HUES6 (cell line): ENCODE results near the gene ZNF438.

Experiments
- H3K27ac ChIP-seq: 2 replicates; pipeline ENCODE4 v1.7.0; 2013; ENCODE audit warnings: low read depth, mild to moderate bottlenecking, low read length, inconsistent platforms
- H3K27me3 ChIP-seq: 2 replicates; pipeline ENCODE4 v1.6.1; 2013; ENCODE audit warnings: low read length; ENCODE audit not compliant: control insufficient read depth, insufficient read depth
- H3K36me3 ChIP-seq: 2 replicates; pipeline ENCODE4 v1.6.1; 2013; ENCODE audit warnings: low read length; ENCODE audit not compliant: control insufficient read depth, insufficient read depth
- H3K4me1 ChIP-seq: 2 replicates; pipeline ENCODE4 v1.6.1; 2013; ENCODE audit warnings: low read length; ENCODE audit not compliant: control insufficient read depth, insufficient read depth
- H3K4me3 ChIP-seq: 2 replicates; pipeline ENCODE4 v1.5.1; 2013; ENCODE audit warnings: low read depth, low read length
- H3K9ac ChIP-seq: one replicate; pipeline ENCODE4 v1.6.1; 2013; ENCODE audit warnings: mild to moderate bottlenecking, low read length
- H3K9me3 ChIP-seq: 2 replicates; pipeline ENCODE4 v1.6.1; 2013; ENCODE audit warnings: low read depth, low read length; ENCODE audit not compliant: control insufficient read depth, insufficient read depth

Gene ZNF438

DNA sequence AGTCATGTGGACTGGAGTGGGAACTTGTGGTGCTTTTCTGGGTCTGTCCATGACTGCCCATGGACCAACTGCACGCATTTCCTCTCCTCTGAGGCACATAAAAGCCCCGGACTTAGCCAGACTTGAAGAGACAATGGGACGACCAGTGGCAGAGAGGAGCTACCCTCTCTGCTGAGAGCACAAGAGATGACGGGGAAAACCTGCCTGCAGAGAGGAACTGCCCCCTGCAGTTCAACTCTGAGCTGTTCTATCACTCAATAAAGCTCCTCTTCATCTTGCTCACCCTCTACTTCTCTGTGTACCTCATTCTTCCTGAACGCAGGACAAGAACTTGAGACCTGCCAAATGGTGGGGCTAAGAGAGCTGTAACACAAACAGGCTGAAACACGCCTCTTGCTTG lies 184.5 kb downstream of the ZNF438 start:
- Histone ChIP-seq H3K4me3 (no peak overlapping the region), H3K9me3 (no peaks in the 10 kb centered on the region; the same call in 1 of the 2 replicates), H3K4me1 (no peaks in the 10 kb centered on the region), H3K9ac (no peak overlapping the region), H3K27ac (no peak overlapping the region), H3K36me3 (no peaks in the 10 kb centered on the region), H3K27me3 (no peaks in the 10 kb centered on the region)

DNA sequence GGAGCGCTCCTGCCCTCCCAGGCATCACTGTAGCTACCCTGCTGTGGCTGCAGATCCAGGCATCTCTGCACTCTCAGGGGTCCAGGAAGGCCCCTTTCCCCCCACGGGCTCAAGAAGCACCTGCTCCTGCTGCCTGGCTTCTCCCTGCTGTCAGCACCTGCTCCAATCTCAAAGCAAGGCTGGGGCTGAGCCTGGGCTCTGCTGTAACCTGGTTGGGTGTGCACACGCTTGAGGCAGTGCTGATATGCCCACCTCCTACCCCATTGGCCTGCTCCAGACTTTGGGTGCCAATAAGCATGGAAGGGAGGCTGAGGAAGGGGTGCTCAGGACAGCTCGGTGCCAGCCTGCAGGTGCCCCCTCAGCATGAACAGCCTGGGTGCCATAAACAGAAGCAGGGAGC lies 185.0 kb downstream of the ZNF438 start:
- Histone ChIP-seq H3K9me3 (no peaks in the 10 kb centered on the region; the same call in 1 of the 2 replicates), H3K36me3 (no peaks in the 10 kb centered on the region), H3K9ac (no peak overlapping the region), H3K27me3 (no peaks in the 10 kb centered on the region), H3K27ac (no peak overlapping the region), H3K4me1 (no peaks in the 10 kb centered on the region), H3K4me3 (no peak overlapping the region)

- Histone ChIP-seq H3K4me1 (no peaks in the 10 kb centered on the region), H3K27ac (no peak overlapping the region), H3K36me3 (no peaks in the 10 kb centered on the region), H3K9ac (no peak overlapping the region), H3K4me3 (no peak overlapping the region), H3K27me3 (no peaks in the 10 kb centered on the region), H3K9me3 (no peaks in the 10 kb centered on the region; the same call in 1 of the 2 replicates)
Observed at GRCh38 chr10:30842894-30843293, 188.8 kb downstream of the ZNF438 start.

DNA sequence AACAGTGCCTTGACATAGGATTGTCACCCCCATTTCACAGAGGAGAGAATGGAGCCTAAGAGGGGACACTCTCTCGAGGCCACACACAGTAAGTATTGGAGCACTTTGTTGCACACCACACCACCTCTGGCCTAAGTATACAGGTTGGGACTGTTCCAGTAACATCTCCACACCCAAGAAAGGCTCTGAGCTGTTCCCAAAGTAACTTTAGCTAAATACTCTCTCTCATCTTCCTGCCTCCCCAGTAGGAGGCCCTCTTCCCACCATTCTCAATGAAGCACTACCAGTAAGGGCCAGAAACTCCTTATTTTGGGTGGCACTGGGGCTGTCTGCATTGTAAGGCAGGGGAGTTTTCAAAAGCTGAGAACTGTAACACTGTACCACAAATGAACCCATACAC lies 189.5 kb downstream of the ZNF438 start:
- H3K4me1 ChIP-seq: no peaks in the 10 kb centered on the region
- no peaks in the 10 kb centered on the region for H3K36me3 ChIP-seq
- H3K9me3 ChIP-seq: no peaks in the 10 kb centered on the region; the same call in 1 of the 2 replicates
- H3K27me3 ChIP-seq: no peaks in the 10 kb centered on the region
- no peak overlapping the region for H3K27ac ChIP-seq
- no peak overlapping the region for H3K9ac ChIP-seq
- H3K4me3 ChIP-seq: no peak overlapping the region

- Histone ChIP-seq H3K36me3 (no peaks in the 10 kb centered on the region), H3K27ac (no peak overlapping the region), H3K4me3 (no peak overlapping the region), H3K9ac (no peak overlapping the region), H3K4me1 (peaks cover 3% of the 10 kb centered on the region; the same call in 1 of the 2 replicates), H3K9me3 (no peaks in the 10 kb centered on the region), H3K27me3 (no peaks in the 10 kb centered on the region)
Observed at GRCh38 chr10:30840395-30841050, 191.1 kb downstream of the ZNF438 start.

GRCh38 chr10:30839652-30840051 lies 192.0 kb downstream of the ZNF438 start:
- H3K9me3 ChIP-seq: no peaks in the 10 kb centered on the region
- no peak overlapping the region for H3K4me3 ChIP-seq
- no peak overlapping the region for H3K27ac ChIP-seq

DNA sequence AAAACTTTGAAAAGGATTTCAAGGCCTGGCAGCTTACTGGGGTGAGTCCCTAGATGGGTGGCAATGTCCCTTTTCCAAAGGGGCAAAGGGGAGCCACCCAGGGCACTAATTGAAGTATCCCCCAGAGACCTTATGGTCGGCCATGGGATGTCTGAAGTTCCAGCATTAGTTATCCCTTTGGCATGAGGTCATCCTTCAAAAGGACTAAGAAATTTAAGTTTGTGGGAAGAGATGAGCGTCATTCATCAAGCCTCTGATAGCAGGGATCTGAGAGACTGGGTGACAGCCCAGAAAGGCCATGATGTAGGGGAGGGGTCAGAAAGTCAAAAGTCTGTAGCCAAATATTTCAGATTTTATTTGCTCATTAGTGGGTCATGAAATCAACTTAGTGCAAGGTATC lies 195.3 kb downstream of the ZNF438 start:
- no peak overlapping the region for H3K4me3 ChIP-seq
- no peaks in the 10 kb centered on the region for H3K27me3 ChIP-seq
- no peak overlapping the region for H3K9ac ChIP-seq
- no peaks in the 10 kb centered on the region for H3K9me3 ChIP-seq
- peaks cover 17% of the 10 kb centered on the region; the same call in 1 of the 2 replicates for H3K4me1 ChIP-seq
- H3K36me3 ChIP-seq: no peaks in the 10 kb centered on the region
- no peak overlapping the region for H3K27ac ChIP-seq

More at GRCh38 chr10:30839652-30840051, 192.0 kb downstream of the ZNF438 start:
- no peaks in the 10 kb centered on the region for H3K36me3 ChIP-seq
- peaks cover 11% of the 10 kb centered on the region; the same call in 1 of the 2 replicates for H3K4me1 ChIP-seq
- H3K9ac ChIP-seq: no peak overlapping the region
- no peaks in the 10 kb centered on the region for H3K27me3 ChIP-seq

DNA sequence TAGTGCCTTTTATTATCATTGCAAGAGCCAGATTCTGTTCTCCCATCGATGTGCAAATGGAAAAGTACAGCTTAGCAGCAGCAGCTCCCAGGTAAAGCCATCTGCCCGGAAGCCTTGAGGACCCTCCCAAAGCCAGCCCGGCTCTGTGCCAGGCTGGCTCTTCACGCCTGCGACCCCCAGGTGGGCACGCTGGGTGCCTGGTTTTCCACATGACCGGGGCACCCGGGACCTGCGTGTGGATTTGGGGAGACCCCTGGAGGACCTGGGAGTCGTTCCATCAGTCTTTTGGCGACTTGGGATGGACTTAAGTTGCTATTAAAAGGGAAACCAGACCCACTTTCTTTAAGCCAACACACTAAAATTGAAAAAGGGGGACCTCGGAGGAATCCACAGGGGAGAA lies 196.5 kb downstream of the ZNF438 start:
- Histone ChIP-seq H3K4me1 (peaks cover 22% of the 10 kb centered on the region; the same call in 1 of the 2 replicates), H3K9ac (no peak overlapping the region), H3K27ac (no peak overlapping the region), H3K36me3 (no peaks in the 10 kb centered on the region), H3K9me3 (no peaks in the 10 kb centered on the region), H3K27me3 (no peaks in the 10 kb centered on the region), H3K4me3 (no peak overlapping the region)

DNA sequence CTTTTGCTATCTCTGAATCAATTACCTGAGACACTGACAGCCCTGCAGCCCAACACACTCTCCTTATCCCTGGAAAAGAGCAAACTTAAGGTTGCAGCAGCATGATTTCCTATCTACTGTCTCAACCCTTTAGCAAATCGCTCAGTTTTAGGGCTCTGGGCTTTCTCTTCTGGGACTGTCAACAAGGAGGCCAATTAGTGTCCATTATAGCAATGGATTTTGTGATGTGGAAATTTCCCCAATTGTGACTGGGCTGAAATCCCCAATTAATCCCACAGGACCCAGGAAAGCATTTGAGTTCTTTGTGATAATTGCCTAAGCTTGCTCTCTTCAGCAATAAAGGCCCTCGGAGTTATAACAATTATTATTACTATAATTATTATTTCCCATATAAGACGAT lies 197.0 kb downstream of the ZNF438 start:
- H3K4me1 ChIP-seq: peaks cover 22% of the 10 kb centered on the region; the same call in 1 of the 2 replicates
- H3K36me3 ChIP-seq: no peaks in the 10 kb centered on the region
- H3K9ac ChIP-seq: no peak overlapping the region
- H3K4me3 ChIP-seq: no peak overlapping the region
- no peak overlapping the region for H3K27ac ChIP-seq
- H3K27me3 ChIP-seq: no peaks in the 10 kb centered on the region
- H3K9me3 ChIP-seq: no peaks in the 10 kb centered on the region

- H3K36me3 ChIP-seq: no peaks in the 10 kb centered on the region
- no peaks in the 10 kb centered on the region for H3K9me3 ChIP-seq
- H3K27ac ChIP-seq: no peak overlapping the region
- no peak overlapping the region for H3K9ac ChIP-seq
- H3K4me3 ChIP-seq: no peak overlapping the region
- H3K27me3 ChIP-seq: peaks cover under 1% of the 10 kb centered on the region; the same call in 1 of the 2 replicates
- H3K4me1 ChIP-seq: peaks cover 22% of the 10 kb centered on the region; the same call in 1 of the 2 replicates
Observed at GRCh38 chr10:30834153-30834552, 197.5 kb downstream of the ZNF438 start.

DNA sequence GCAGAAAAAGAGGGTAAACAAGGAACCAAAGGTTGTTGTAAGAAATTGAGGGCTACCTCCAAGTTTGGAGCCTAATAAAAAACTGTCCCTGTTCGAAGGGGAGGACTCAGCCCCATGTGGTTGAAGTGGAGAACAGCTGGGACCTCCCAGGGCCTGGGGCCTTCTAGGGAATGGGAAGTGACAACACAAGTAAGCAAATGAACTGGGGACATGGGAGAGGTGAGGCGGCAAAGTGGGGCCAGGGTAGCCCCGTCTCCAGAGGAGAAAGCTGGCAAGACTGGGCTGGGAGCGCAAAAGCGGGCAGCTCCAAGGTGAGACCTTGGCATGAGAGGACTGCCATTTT lies 198.1 kb downstream of the ZNF438 start:
- H3K9ac ChIP-seq: no peak overlapping the region
- H3K9me3 ChIP-seq: no peaks in the 10 kb centered on the region
- H3K4me3 ChIP-seq: no peak overlapping the region
- H3K4me1 ChIP-seq: peaks cover 22% of the 10 kb centered on the region; the same call in 1 of the 2 replicates
- H3K36me3 ChIP-seq: no peaks in the 10 kb centered on the region
- no peak overlapping the region for H3K27ac ChIP-seq
- H3K27me3 ChIP-seq: peaks cover 5% of the 10 kb centered on the region
